Activated naive CD4-positive, alpha-beta T cell (primary cell): Measurements from ENCODE around the gene IGFN1.

ENCODE experiments used
- DNase-seq, 4 experiments: peaks; one replicate each; lab custom pipeline; 2025; lab: John Stamatoyannopoulos, UW

IGFN1 gene

GRCh38 chr1:201185123-201185453 is 5.5 kb upstream of the IGFN1 start:
- no peak for DNase-seq

GRCh38 chr1:201185527-201186128 is 5.0 kb upstream of the IGFN1 start:
- DNase-seq: no peak

GRCh38 chr1:201186192-201186591 is 4.4 kb upstream of the IGFN1 start:
- no peak for DNase-seq

- DNase-seq: no peak
These were observed 1.5 kb upstream of the IGFN1 start for GRCh38 chr1:201189085-201189484.

- no peak for DNase-seq
These were observed 619 bp upstream of the IGFN1 start for GRCh38 chr1:201190005-201190404.

- DNase-seq: no peak
These were observed 1.1 kb downstream of the IGFN1 start for GRCh38 chr1:201191653-201192260.

- DNase-seq: no peak
These were observed 1.7 kb downstream of the IGFN1 start for GRCh38 chr1:201192261-201192788.

GRCh38 chr1:201194046-201194445 is 3.4 kb downstream of the IGFN1 start:
- DNase-seq: no peak

GRCh38 chr1:201198598-201198997 is 8.0 kb downstream of the IGFN1 start:
- no peak for DNase-seq

- no peak for DNase-seq
These were observed 14.4 kb downstream of the IGFN1 start for GRCh38 chr1:201205036-201205435.

GRCh38 chr1:201206176-201206575 is 15.6 kb downstream of the IGFN1 start:
- DNase-seq: no peak

GRCh38 chr1:201207046-201207445 is 16.4 kb downstream of the IGFN1 start:
- no peak for DNase-seq

GRCh38 chr1:201208236-201208635 is 17.6 kb downstream of the IGFN1 start:
- no peak for DNase-seq

- DNase-seq: no peak
These were observed 21.4 kb downstream of the IGFN1 start for GRCh38 chr1:201212056-201212455.

GRCh38 chr1:201212461-201213055 is 21.9 kb downstream of the IGFN1 start:
- DNase-seq: no peak

- DNase-seq: no peak
These were observed 22.6 kb downstream of the IGFN1 start for GRCh38 chr1:201213106-201213770.

GRCh38 chr1:201213926-201214325 is 23.3 kb downstream of the IGFN1 start:
- DNase-seq: no peak

- DNase-seq: no peak
These were observed 23.8 kb downstream of the IGFN1 start for GRCh38 chr1:201214461-201214860.

GRCh38 chr1:201214886-201215285 is 24.3 kb downstream of the IGFN1 start:
- DNase-seq: no peak

- no peak for DNase-seq
These were observed 25.1 kb downstream of the IGFN1 start for GRCh38 chr1:201215531-201216357.

- no peak for DNase-seq
These were observed 25.9 kb downstream of the IGFN1 start for GRCh38 chr1:201216395-201217085.

GRCh38 chr1:201217146-201217545 is 26.5 kb downstream of the IGFN1 start:
- no peak for DNase-seq
